Measurements from ENCODE around the gene ENTPD8. TPM values are rescaled to one million over a fixed set of nuclear protein-coding genes. Genes with fewer than 3 reads are reported as not detected.

The ENTPD8 gene
- total RNA-seq, 1 donor from 2014 or later, result 0.24 TPM

- H3K4me1 Mint-ChIP-seq (ENCODE audit: unreplicated experiment), result peaks cover 36% of the 10 kb centered on the region
Measured at GRCh38 chr9:137478613-137478961, 37.4 kb upstream of the ENTPD8 start.

DNA sequence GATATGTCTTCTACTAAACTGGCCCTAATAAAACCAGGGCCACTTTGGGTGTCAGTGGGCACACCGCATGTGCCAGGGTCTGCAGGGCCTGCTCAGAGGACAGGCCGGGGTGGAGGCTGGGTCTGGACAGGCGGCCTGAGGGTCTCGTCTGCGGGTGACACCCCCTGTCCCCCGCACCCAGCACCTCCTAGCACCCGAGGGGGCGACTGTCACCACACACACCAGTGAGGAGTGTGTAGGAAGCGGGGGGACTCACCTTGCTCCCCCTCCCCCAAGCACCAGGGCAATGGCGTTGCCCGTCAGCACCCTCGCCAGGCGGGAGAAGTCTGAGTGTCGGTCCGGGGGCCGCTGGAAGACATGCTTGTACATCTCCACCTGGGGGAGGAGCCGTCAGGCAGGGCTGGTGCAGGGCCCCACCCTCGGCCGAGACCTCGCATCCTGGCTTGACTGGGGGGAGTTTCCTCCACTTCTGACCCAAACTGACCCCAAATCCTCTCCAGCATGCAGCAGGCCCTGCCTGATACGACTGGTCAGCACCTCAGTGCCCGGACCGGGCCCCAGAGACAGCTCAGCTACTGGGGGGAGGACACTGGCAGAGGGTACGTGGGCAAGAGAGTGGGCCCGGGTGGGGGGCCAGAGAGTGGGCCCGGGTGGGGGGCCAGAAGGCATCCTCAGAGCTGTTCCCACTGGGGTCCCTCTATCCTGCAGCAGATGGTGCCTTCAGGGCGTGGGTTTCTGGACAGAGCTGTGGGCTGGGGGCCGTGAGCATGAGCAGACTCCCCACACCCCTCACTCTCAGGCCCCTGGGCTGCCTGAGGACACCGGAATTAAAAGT is 36.8 kb upstream of the ENTPD8 start:
- H3K27me3 Mint-ChIP-seq (ENCODE audit: unreplicated experiment), result no peaks in the 10 kb centered on the region
- DNase-seq (ENCODE audit: extremely low spot score, unreplicated experiment), result no peak
- no peak overlapping the region for H3K27ac Mint-ChIP-seq (ENCODE audit: unreplicated experiment)
- H3K4me1 Mint-ChIP-seq (ENCODE audit: unreplicated experiment), result peaks cover 36% of the 10 kb centered on the region
- H3K9me3 Mint-ChIP-seq (ENCODE audit: unreplicated experiment), result peaks cover 13% of the 10 kb centered on the region
- TF ChIP-seq CTCF (IDR thresholded peaks at IDR 0.05), result no peak
- H3K4me3 Mint-ChIP-seq (ENCODE audit: unreplicated experiment), result no peak overlapping the region
- peaks cover 10% of the 10 kb centered on the region for H3K36me3 Mint-ChIP-seq (ENCODE audit: unreplicated experiment)

More at GRCh38 chr9:137478613-137478961, 37.4 kb upstream of the ENTPD8 start:
- H3K4me3 Mint-ChIP-seq (ENCODE audit: unreplicated experiment), result no peak overlapping the region
- H3K27ac Mint-ChIP-seq (ENCODE audit: unreplicated experiment), result no peak overlapping the region
- no peak for TF ChIP-seq CTCF (IDR thresholded peaks at IDR 0.05)
- no peaks in the 10 kb centered on the region for H3K27me3 Mint-ChIP-seq (ENCODE audit: unreplicated experiment)
- peaks cover 10% of the 10 kb centered on the region for H3K9me3 Mint-ChIP-seq (ENCODE audit: unreplicated experiment)
- no peak for DNase-seq (ENCODE audit: extremely low spot score, unreplicated experiment)
- peaks cover 10% of the 10 kb centered on the region for H3K36me3 Mint-ChIP-seq (ENCODE audit: unreplicated experiment)

DNA sequence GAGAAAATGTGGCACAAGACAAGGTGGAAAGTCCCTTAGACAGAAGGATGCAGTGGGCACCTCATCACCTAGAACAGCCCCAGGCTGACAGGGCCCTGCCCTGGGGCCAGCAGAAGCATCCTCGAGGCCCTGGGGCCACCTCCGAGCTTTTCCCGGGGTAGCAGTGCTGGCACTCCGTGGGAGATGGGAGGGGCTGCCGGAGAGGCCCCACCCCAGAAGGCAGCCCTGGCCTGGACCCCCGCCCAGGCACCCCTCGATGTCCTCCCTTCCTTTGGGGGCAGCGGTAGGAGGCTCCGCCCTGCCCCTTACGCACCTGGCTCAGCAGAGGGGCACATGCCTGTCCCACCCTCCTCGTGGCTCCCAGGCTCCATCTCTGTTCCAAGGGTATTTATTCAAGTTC is 35.7 kb upstream of the ENTPD8 start:
- no peak for DNase-seq (ENCODE audit: extremely low spot score, unreplicated experiment)
- Mint-ChIP-seq H3K4me3 (ENCODE audit: unreplicated experiment) (no peak overlapping the region), H3K9me3 (ENCODE audit: unreplicated experiment) (peaks cover 13% of the 10 kb centered on the region), H3K27ac (ENCODE audit: unreplicated experiment) (no peak overlapping the region), H3K27me3 (ENCODE audit: unreplicated experiment) (no peaks in the 10 kb centered on the region), H3K4me1 (ENCODE audit: unreplicated experiment) (peaks cover 28% of the 10 kb centered on the region), H3K36me3 (ENCODE audit: unreplicated experiment) (peaks cover 10% of the 10 kb centered on the region)
- TF ChIP-seq CTCF (IDR thresholded peaks at IDR 0.05), result no peak

- Mint-ChIP-seq H3K27ac (ENCODE audit: unreplicated experiment) (no peak overlapping the region), H3K9me3 (ENCODE audit: unreplicated experiment) (peaks cover 13% of the 10 kb centered on the region), H3K36me3 (ENCODE audit: unreplicated experiment) (peaks cover 10% of the 10 kb centered on the region), H3K4me3 (ENCODE audit: unreplicated experiment) (no peak overlapping the region), H3K27me3 (ENCODE audit: unreplicated experiment) (peaks cover 2% of the 10 kb centered on the region), H3K4me1 (ENCODE audit: unreplicated experiment) (peaks cover 20% of the 10 kb centered on the region)
- no peak for TF ChIP-seq CTCF (IDR thresholded peaks at IDR 0.05)
- DNase-seq (ENCODE audit: extremely low spot score, unreplicated experiment), result no peak
Measured at GRCh38 chr9:137475666-137476065, 34.5 kb upstream of the ENTPD8 start.

DNA sequence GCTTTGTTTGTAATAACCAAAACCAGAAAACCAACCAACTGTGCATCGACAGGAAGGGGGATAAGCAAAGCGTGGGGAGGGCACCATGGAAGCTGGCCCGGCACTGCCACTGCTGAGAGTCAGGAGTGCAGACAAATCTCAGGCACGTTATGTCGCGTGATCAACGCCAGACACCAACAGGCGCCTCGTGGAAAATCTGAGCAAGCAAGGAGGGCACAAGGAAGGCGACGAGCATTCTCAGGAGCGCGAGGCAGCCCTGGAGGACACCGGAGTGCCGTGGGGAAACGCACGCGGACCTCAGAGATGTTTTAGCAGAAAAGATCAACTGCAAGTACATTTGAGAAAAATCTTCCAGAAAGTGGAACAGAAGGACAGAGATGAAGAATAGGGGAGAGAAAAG is 33.1 kb upstream of the ENTPD8 start:
- Mint-ChIP-seq H3K27me3 (ENCODE audit: unreplicated experiment) (peaks cover 8% of the 10 kb centered on the region), H3K4me1 (ENCODE audit: unreplicated experiment) (peaks cover 8% of the 10 kb centered on the region), H3K4me3 (ENCODE audit: unreplicated experiment) (no peak overlapping the region), H3K36me3 (ENCODE audit: unreplicated experiment) (peaks cover 10% of the 10 kb centered on the region), H3K27ac (ENCODE audit: unreplicated experiment) (no peak overlapping the region), H3K9me3 (ENCODE audit: unreplicated experiment) (peaks cover 13% of the 10 kb centered on the region)
- TF ChIP-seq CTCF (IDR thresholded peaks at IDR 0.05), result no peak
- DNase-seq (ENCODE audit: extremely low spot score, unreplicated experiment), result no peak
